ENCODE measurements around the gene HOXA3. TPM values are rescaled to one million over a fixed set of nuclear protein-coding genes. Genes with fewer than 3 reads are reported as not detected.

HOXA3 gene
- total RNA-seq, 6 donors from 2014 or later, result 0.20 to 11.4 (median 3.5) TPM

- ATAC-seq (ENCODE audit: low FRiP score in 2 of 2) (peak; percentile 41 to 65), DNase-seq (peak in 1 of 2 donors; percentile 77)
- Histone ChIP-seq H3K9me3 (no peaks in the 10 kb centered on the region), H3K4me1 (peaks cover 0 to 31% (median 15%) of the 10 kb centered on the region in 4 donors), H3K36me3 (no peaks in the 10 kb centered on the region), H3K27me3 (peaks cover 0 to 30% (median 10%) of the 10 kb centered on the region in 4 donors), H3K27ac (peak within 1 kb of the TSS; percentile 89 to 95 (median 94)), H3K4me3 (peak within 1 kb of the TSS; percentile 5 to 50 (median 43))
- TF ChIP-seq POLR2A (IDR thresholded peaks at IDR 0.05), result no peak
- peak; percentile 63 to 67 for TF ChIP-seq POLR2AphosphoS5 (IDR thresholded peaks at IDR 0.05)
- WGBS, 2 donors, result 5 to 6% methylated on average over 29 of the region's 29 CpGs
Measured at GRCh38 chr7:27102581-27103442, 49.6 kb downstream of the HOXA3 start, which contains the start of gene HOXA2. Gene HOXA2, minus strand, starts transcription at chr7:27102683. Its CDS starts 183 bp downstream, at chr7:27102500.

GRCh38 chr7:27101957-27102580 is 50.3 kb downstream of the HOXA3 start:
- Histone ChIP-seq H3K4me1 (peaks cover 0 to 31% (median 17%) of the 10 kb centered on the region in 4 donors), H3K27ac (peak overlapping the region; percentile 89 to 95 (median 94)), H3K36me3 (no peaks in the 10 kb centered on the region), H3K27me3 (peaks cover 0 to 31% (median 10%) of the 10 kb centered on the region in 4 donors), H3K4me3 (peak overlapping the region; percentile 1 to 50 (median 43)), H3K9me3 (no peaks in the 10 kb centered on the region)
- WGBS, 2 donors, result 3 to 17% methylated on average over 20 to 39 of the region's 39 CpGs
- peak in 1 of 2 donors; percentile 88 for DNase-seq
- ATAC-seq (ENCODE audit: low FRiP score in 2 of 2), result no peak
- peak in 1 of 6 experiments; percentile 10 for TF ChIP-seq CTCF (IDR thresholded peaks at IDR 0.05)
- TF ChIP-seq POLR2A (IDR thresholded peaks at IDR 0.05), result no peak

GRCh38 chr7:27101171-27101956 is 51.0 kb downstream of the HOXA3 start:
- peak overlapping the region; percentile 3 to 50 (median 43) for H3K4me3 ChIP-seq
- H3K4me1 ChIP-seq, result peaks cover 0 to 30% (median 16%) of the 10 kb centered on the region in 4 donors
- TF ChIP-seq CTCF (IDR thresholded peaks at IDR 0.05), result no peak
- TF ChIP-seq POLR2AphosphoS5 (IDR thresholded peaks at IDR 0.05), result no peak
- TF ChIP-seq EP300 (IDR thresholded peaks at IDR 0.05), result no peak
- TF ChIP-seq POLR2A (IDR thresholded peaks at IDR 0.05), result no peak
- H3K27ac ChIP-seq, result peak overlapping the region; percentile 89 to 95 (median 94)
- no peaks in the 10 kb centered on the region for H3K36me3 ChIP-seq
- peak in 1 of 2 donors; percentile 77 for DNase-seq
- 30 to 31% methylated on average over 23 to 25 of the region's 25 CpGs for WGBS, 2 donors
- no peaks in the 10 kb centered on the region for H3K9me3 ChIP-seq
- peaks cover 0 to 31% (median 10%) of the 10 kb centered on the region in 4 donors for H3K27me3 ChIP-seq
- no peak for ATAC-seq (ENCODE audit: low FRiP score in 2 of 2)

- Histone ChIP-seq H3K4me1 (peaks cover 0 to 30% (median 18%) of the 10 kb centered on the region in 4 donors), H3K36me3 (no peaks in the 10 kb centered on the region), H3K4me3 (peak overlapping the region; percentile 3 to 50 (median 43)), H3K27me3 (peaks cover 0 to 31% (median 11%) of the 10 kb centered on the region in 4 donors), H3K9me3 (no peaks in the 10 kb centered on the region), H3K27ac (peak overlapping the region; percentile 89 to 95 (median 94))
- no peak for TF ChIP-seq POLR2A (IDR thresholded peaks at IDR 0.05)
- TF ChIP-seq POLR2AphosphoS5 (IDR thresholded peaks at IDR 0.05), result no peak
- TF ChIP-seq EP300 (IDR thresholded peaks at IDR 0.05), result no peak
- no peak for TF ChIP-seq CTCF (IDR thresholded peaks at IDR 0.05)
- WGBS, 2 donors, result 36 to 43% methylated on average over 8 of the region's 8 CpGs
- DNase-seq (no peak), ATAC-seq (ENCODE audit: low FRiP score in 2 of 2) (no peak)
Measured at GRCh38 chr7:27100694-27101170, 51.7 kb downstream of the HOXA3 start.
